Measurements from ENCODE around the gene FBXO11. TPM values are rescaled to one million over a fixed set of nuclear protein-coding genes. Genes with fewer than 3 reads are reported as not detected.

FBXO11 gene
- total RNA-seq, 4 donors from 2014 or later = 19.8 to 80.6 (median 49.8) TPM

DNA sequence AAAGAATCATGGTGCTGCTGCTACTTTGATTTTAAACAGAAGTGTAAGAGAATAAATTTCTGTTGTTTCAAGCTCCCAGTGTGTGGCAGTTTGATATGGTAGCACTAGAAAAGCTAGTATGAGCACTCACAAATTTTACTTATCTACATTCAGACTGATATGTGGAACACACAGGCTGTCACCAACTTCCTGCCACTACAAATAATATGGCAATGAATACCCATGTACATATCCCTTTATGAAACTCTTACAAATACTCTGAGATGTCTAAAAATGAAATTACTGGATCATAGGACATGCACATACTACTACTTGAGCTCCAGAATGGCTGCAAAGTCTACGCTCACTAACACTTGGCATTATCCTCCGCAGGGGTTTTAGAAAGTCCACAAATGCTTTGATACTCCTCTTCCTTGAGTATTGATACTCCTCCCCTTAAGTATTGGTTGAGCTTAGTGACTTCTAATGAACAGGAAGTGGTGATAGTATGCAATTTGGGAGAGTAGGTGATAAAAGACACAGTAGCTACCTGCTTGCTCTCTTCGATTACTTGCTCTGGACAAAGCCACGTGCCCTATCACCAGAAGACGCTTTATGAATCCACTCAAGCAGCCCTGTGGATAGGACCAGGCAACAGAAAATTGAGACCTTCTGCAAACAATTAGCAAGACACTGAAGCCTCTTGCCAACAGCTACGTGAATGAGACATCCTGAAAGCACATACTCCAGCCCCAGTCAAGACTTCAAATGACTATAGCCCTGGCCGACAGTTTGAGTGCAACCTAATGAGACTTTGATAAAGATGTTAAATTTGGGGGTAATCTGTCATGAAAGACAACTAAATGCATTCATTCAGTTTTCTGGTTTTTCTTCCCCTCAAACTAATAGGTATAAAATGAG lies 35.4 kb downstream of the FBXO11 start:
- intact Hi-C loops (cut with DNase I; ENCODE audit: low total_unique reads) = no loop called here
- Histone ChIP-seq H3K36me3 (no peaks in the 10 kb centered on the region), H3K9me3 (no peaks in the 10 kb centered on the region), H3K4me1 (peaks cover 9 to 47% (median 18%) of the 10 kb centered on the region in 4 donors), H3K27ac (no peak overlapping the region), H3K27me3 (no peaks in the 10 kb centered on the region), H3K4me3 (no peak overlapping the region)
- in situ Hi-C loops (cut with MboI; ENCODE audit: low pct_ligation_motif_present in 1 of 4, low pct_unique_long_range_greater_than_20kb in 1 of 4, low sequenced_read_pairs in 3 of 4) = loop anchor here in 2 of 4 donors (25.0 kb wide), 2 partner anchors 216 to 541 kb away; no protein-coding TSS in a partner anchor
- DNase-seq = no peak
- 88 to 94% methylated on average over 3 to 7 of the region's 7 CpGs for WGBS, 2 donors (ENCODE audit: low coverage in 1 of 2)
- TF ChIP-seq POLR2A (IDR thresholded peaks at IDR 0.05) (no peak), POLR2AphosphoS5 (IDR thresholded peaks at IDR 0.05) (no peak), EP300 (IDR thresholded peaks at IDR 0.05; ENCODE audit: low read depth) (no peak)
- TF ChIP-seq, protein P1, sequence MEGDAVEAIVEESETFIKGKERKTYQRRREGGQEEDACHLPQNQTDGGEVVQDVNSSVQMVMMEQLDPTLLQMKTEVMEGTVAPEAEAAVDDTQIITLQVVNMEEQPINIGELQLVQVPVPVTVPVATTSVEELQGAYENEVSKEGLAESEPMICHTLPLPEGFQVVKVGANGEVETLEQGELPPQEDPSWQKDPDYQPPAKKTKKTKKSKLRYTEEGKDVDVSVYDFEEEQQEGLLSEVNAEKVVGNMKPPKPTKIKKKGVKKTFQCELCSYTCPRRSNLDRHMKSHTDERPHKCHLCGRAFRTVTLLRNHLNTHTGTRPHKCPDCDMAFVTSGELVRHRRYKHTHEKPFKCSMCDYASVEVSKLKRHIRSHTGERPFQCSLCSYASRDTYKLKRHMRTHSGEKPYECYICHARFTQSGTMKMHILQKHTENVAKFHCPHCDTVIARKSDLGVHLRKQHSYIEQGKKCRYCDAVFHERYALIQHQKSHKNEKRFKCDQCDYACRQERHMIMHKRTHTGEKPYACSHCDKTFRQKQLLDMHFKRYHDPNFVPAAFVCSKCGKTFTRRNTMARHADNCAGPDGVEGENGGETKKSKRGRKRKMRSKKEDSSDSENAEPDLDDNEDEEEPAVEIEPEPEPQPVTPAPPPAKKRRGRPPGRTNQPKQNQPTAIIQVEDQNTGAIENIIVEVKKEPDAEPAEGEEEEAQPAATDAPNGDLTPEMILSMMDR (IDR thresholded peaks at IDR 0.05) = no peak

DNA sequence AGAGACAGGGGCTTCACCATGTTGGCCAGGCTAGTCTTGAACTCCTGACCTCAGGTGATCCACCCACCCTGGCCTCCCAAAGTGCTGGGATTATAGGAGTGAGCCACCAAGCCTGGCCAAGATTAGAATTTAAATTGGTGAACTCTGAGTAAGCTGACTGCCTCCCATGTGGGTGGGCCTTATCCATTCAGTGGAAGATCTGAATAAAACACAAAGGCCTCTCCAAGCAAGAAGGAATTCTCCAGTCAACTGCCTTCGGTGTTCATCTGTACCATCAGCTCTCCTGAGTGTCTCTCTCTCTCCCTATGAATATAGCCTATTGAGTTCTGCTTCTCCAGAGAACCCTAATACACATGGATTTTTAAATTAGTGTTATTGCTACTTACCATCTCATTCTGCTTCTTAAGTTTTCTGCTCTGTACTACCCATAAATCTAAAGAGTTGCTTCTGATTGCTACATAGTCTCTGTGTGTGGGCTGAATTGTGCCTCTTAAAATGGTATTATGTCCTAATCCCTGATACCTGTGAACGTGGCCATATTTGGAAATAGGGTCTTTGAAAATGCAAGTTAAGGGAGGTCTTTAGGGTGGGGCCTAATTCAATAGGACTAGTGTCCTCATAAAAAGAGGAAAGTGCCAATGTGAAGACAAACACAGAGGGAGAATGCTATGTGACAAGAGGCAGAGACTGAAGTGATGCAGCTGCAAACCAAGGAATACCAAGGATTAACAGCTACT lies 36.3 kb downstream of the FBXO11 start:
- Histone ChIP-seq H3K27ac (no peak overlapping the region), H3K4me1 (peaks cover 9 to 54% (median 22%) of the 10 kb centered on the region in 4 donors), H3K27me3 (no peaks in the 10 kb centered on the region), H3K9me3 (no peaks in the 10 kb centered on the region), H3K4me3 (no peak overlapping the region), H3K36me3 (no peaks in the 10 kb centered on the region)
- intact Hi-C loops (cut with DNase I; ENCODE audit: low total_unique reads) (no loop called here), in situ Hi-C loops (cut with MboI; ENCODE audit: low pct_ligation_motif_present in 1 of 4, low pct_unique_long_range_greater_than_20kb in 1 of 4, low sequenced_read_pairs in 3 of 4) (loop anchor here in 3 of 4 donors (10.0 to 25.0 kb wide), 3 partner anchors 217 to 542 kb away; no protein-coding TSS in a partner anchor)
- TF ChIP-seq POLR2A (IDR thresholded peaks at IDR 0.05) (no peak), EP300 (IDR thresholded peaks at IDR 0.05; ENCODE audit: low read depth) (no peak), POLR2AphosphoS5 (IDR thresholded peaks at IDR 0.05) (no peak)
- TF ChIP-seq, protein P1 (IDR thresholded peaks at IDR 0.05) = no peak
- DNase-seq = no peak
- WGBS, 2 donors (ENCODE audit: low coverage in 1 of 2) = 73 to 100% methylated on average over 1 to 2 of the region's 2 CpGs

DNA sequence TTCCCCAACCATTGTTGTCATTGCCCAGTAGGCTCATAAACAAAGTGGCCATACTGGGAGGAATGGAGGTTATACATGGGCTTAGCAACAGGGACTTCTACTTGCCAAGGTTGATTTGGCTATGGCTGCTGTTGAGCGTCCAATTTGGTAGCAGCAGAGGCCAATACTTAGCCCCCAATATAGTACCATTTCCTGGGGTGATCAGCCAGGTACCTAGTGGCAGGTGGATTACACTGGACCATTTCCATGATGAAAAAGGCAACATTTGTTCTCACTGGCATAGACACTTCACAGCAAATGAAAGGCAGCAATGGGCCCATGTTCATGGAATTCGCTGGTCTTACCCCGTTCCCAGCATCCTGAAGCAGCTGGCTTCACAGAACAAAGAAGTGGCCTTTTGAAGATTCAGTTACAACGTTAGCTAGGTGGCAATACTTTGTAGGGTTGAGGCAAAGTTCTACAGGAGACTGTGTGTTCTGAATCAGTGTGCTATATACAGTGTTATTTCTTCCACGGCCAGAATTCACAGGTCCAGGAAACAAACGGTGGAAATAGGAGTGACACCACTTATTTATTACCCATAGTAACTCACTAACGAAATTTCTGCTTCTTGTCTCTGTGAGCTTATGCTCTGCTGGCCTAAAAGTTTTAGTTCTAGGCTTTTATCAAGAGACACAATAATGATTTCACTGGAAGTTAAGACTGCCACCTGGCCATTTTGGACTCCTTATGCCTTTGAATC lies 37.5 kb downstream of the FBXO11 start:
- Histone ChIP-seq H3K27ac (no peak overlapping the region), H3K4me1 (peaks cover 9 to 60% (median 25%) of the 10 kb centered on the region in 4 donors)

More for the DNA sequence above, 37.5 kb downstream of the FBXO11 start:
- WGBS, 2 donors (ENCODE audit: low coverage in 1 of 2) = 27 to 85% methylated on average over 2 to 7 of the region's 7 CpGs
- intact Hi-C loops (cut with DNase I; ENCODE audit: low total_unique reads) = no loop called here
- in situ Hi-C loops (cut with MboI; ENCODE audit: low pct_ligation_motif_present in 1 of 4, low pct_unique_long_range_greater_than_20kb in 1 of 4, low sequenced_read_pairs in 3 of 4) = loop anchor here in 3 of 4 donors (10.0 to 25.0 kb wide), 3 partner anchors 219 to 544 kb away; no protein-coding TSS in a partner anchor
- DNase-seq = no peak
- no peak overlapping the region for H3K4me3 ChIP-seq
- H3K9me3 ChIP-seq = no peaks in the 10 kb centered on the region
- TF ChIP-seq, protein P1 (IDR thresholded peaks at IDR 0.05) = no peak
- TF ChIP-seq POLR2A (IDR thresholded peaks at IDR 0.05) (no peak), EP300 (IDR thresholded peaks at IDR 0.05; ENCODE audit: low read depth) (no peak), POLR2AphosphoS5 (IDR thresholded peaks at IDR 0.05) (no peak)
- no peaks in the 10 kb centered on the region for H3K27me3 ChIP-seq
- H3K36me3 ChIP-seq = no peaks in the 10 kb centered on the region

Data from transverse colon (tissue), 4 donors.